Activated CD4-positive, alpha-beta T cell treated with anti-CD3 and anti-CD28 coated beads, Interleukin-2, amount 10 ng/mL, durations not matched to agents 7 days and 5 days (primary cell): ENCODE results near the gene SUN1. TPM values are rescaled to one million over a fixed set of nuclear protein-coding genes. Genes with fewer than 3 reads are reported as not detected.

Source experiments
- CTCF ChIA-PET: fragments of 350-600 bp; sonication (Branson Sonifier 250); formaldehyde crosslinking; loops from one replicate; lab custom pipeline; 2021; ENCODE audit warnings: antibody characterized with exemption; lab: Charles Lee
- POLR2A ChIA-PET: fragments of 350-600 bp; sonication (Branson Sonifier 250); formaldehyde crosslinking; loops from one replicate; lab custom pipeline; 2021; ENCODE audit warnings: antibody characterized with exemption; lab: Charles Lee
- DNase-seq: peaks from one replicate; pipeline ENCODE4 v3.0.0-alpha.2; 2020
- H3K27ac Mint-ChIP-seq: one replicate; pipeline ENCODE4 v1.8.0; 2021; ENCODE audit warnings: mild to moderate bottlenecking, moderate library complexity, mixed read lengths
- H3K27me3 Mint-ChIP-seq: one replicate; pipeline ENCODE4 v1.8.0; 2021; ENCODE audit warnings: mixed read lengths
- H3K36me3 Mint-ChIP-seq: one replicate; pipeline ENCODE4 v1.8.0; 2021; ENCODE audit warnings: low read depth, mixed read lengths
- H3K4me1 Mint-ChIP-seq: one replicate; pipeline ENCODE4 v1.8.0; 2021; ENCODE audit warnings: mixed read lengths
- H3K4me3 Mint-ChIP-seq: one replicate; pipeline ENCODE4 v1.8.0; 2021; ENCODE audit warnings: mild to moderate bottlenecking, moderate library complexity, mixed read lengths
- H3K9me3 Mint-ChIP-seq: one replicate; pipeline ENCODE4 v1.8.0; 2021; ENCODE audit warnings: mixed read lengths
- total RNA-seq, 2 experiments: library from RNA; stranded (reverse); gene quantifications; one replicate each; pipeline ENCODE4 v1.2.3, GENCODE V29; 2021

The SUN1 gene
- total RNA-seq, 2 experiments from 2014 or later = 76.8 to 78.5 TPM

DNA sequence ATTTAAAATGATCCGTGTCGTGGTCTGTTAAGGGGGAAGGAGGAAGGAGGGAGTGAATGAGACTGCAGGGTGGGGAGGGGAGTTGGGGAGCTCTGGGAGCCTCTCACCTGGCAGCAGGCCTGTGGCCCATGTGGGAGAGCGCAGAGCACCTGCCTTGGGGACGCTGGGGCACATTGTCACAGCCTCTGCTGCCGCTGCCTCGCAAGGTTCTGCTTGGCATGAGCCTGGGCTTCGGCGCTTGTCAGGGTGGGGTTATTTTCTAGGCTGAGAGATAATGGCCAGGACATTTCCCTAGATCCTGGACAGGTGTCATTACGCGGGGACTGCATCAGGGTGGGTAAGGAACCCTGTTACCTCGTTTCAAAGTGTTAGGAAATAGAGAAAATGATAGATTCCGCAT, 2.2 kb upstream of the SUN1 start:
- Mint-ChIP-seq H3K9me3 (no peaks in the 10 kb centered on the region), H3K27ac (peak overlapping the region; percentile 95), H3K4me3 (no peak overlapping the region), H3K4me1 (peaks cover 56% of the 10 kb centered on the region), H3K27me3 (no peaks in the 10 kb centered on the region), H3K36me3 (peaks cover 14% of the 10 kb centered on the region)
- DNase-seq = no peak
- ChIA-PET POLR2A (no interaction called here), CTCF (interaction anchor here (0.7 kb wide), 1 partner anchor 776 kb away, joined by 3 read pairs; no protein-coding TSS in a partner anchor)

DNA sequence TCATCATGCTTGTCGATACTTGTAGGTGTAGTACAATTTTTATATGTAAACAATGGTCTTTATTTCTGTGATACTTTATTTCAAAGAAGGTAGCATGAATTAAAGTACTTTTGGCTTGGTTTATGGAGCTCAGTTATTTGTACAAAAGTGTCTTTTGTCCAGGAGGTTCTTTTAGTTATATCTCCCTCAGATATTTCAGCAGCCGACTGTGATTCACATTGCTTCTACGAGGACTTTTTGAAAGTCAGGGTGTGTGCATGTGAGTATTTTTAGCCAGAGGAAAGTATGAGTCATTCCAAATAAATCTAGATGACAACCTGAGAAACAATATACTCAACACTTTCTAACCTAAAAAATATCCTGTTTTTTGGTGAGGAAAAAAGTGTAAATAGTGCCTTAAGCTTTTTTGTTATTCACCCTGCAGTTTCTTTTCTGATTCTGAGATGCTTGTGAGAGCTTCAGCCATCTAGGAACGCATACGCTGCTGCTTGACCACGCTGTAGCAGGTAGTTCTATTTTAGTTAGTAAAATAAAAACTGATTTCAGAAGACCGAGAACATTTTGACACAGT, 595 bp upstream of the SUN1 start:
- ChIA-PET CTCF (interaction anchor here (0.6 to 1.7 kb wide), 4 partner anchors 8 to 17 kb away, joined by 3 to 5 read pairs (median 4); no protein-coding TSS in a partner anchor), POLR2A (interaction anchor here (0.6 kb wide), 1 partner anchor 70 kb away, joined by 3 read pairs; no protein-coding TSS in a partner anchor)
- no peaks in the 10 kb centered on the region for H3K27me3 Mint-ChIP-seq
- H3K36me3 Mint-ChIP-seq = peaks cover 13% of the 10 kb centered on the region
- peak; percentile 31 for DNase-seq
- H3K4me1 Mint-ChIP-seq = peaks cover 60% of the 10 kb centered on the region
- no peaks in the 10 kb centered on the region for H3K9me3 Mint-ChIP-seq
- H3K4me3 Mint-ChIP-seq = peak overlapping the region; percentile 70
- H3K27ac Mint-ChIP-seq = peak overlapping the region; percentile 95

DNA sequence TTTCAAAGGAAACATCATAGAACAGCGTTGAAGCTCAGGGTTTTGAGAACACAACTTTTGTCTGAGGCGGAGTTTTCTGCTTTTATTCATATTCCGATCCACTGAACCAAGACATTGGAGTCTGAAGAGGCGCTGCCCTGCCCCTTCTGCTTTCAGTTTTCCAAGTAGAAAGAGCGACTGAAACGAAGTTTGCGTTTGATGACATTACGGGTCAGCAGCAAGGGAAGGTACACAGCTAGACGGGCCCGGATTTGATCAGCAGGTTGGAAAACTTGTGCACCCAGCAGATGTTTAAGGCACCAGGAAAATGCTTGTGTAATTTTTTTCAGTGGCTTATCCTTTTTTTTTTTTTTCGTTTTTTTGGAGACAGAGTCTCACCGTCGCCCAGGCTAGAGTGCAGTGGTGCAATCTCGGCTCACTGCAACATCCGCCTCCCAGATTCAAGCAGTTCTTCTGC, 720 bp downstream of the SUN1 start:
- ChIA-PET POLR2A (no interaction called here), CTCF (interaction anchor here (0.9 to 1.7 kb wide), 3 partner anchors 16 to 571 kb away, joined by 3 to 4 read pairs (median 4); no protein-coding TSS in a partner anchor)
- H3K36me3 Mint-ChIP-seq = peaks cover 13% of the 10 kb centered on the region
- H3K9me3 Mint-ChIP-seq = no peaks in the 10 kb centered on the region
- no peak for DNase-seq
- H3K4me1 Mint-ChIP-seq = peaks cover 57% of the 10 kb centered on the region
- H3K27ac Mint-ChIP-seq = peak overlapping the region; percentile 95
- H3K4me3 Mint-ChIP-seq = peak overlapping the region; percentile 70
- H3K27me3 Mint-ChIP-seq = no peaks in the 10 kb centered on the region

DNA sequence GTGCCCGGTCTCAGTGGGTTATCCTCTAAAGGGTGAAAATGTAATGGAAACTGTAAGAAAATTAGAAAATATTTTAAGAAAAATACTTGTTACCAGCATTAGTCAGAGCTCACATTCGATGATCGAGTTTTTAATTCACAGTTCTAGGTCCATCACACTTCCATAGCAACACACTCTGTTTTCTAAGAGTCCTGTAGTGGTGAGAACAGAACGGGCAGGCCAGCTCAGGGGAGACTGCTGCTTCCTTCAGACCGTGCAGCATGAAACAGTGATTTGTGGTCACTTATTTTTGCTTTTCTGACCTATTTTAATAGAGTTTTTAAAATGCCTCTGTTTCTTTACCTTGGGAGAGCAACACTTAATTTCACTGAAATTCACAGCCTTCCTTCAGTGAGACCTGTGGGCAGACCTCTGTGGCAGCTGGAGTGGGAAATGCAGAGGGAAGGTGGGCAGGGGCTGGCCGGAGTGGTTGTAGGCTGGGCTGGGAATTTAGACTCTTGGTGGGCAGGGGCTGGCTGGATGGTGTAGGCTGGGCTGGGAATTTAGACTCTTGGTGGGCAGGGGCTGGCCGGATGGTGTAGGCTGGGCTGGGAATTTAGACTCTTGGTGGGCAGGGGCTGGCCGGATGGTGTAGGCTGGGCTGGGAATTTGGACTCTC, 1.5 kb downstream of the SUN1 start:
- Mint-ChIP-seq H3K27me3 (no peaks in the 10 kb centered on the region), H3K36me3 (peaks cover 15% of the 10 kb centered on the region), H3K4me1 (peaks cover 53% of the 10 kb centered on the region), H3K9me3 (no peaks in the 10 kb centered on the region), H3K27ac (peak overlapping the region; percentile 95), H3K4me3 (no peak overlapping the region)
- CTCF ChIA-PET = interaction anchor here (1.4 to 1.7 kb wide), 2 partner anchors 15 to 27 kb away, joined by 4 read pairs; no protein-coding TSS in a partner anchor
- POLR2A ChIA-PET = interaction anchor here (0.6 kb wide), 1 partner anchor 238 kb away, joined by 3 read pairs; no protein-coding TSS in a partner anchor
- DNase-seq = no peak

DNA sequence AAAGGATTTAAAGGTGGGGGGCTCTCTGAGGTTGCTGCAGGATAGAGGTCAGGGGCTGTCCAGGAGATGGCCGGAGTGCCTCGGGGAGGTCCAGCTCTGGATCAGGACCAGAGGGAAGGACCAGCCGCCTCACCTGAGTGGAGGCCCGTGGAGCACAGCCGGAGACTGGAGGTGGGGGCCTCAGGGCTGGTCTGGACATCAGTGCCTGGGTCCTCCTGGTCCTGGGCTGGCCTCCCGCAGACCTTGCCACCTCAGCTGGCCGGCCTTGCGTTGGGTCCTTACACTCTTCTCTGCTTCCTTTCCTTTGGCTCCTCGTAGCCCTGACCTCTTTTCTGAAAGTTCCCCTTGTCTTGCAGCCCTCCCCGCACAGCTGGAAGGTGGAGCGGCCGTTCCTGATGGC, 2.0 kb downstream of the SUN1 start:
- no peaks in the 10 kb centered on the region for H3K9me3 Mint-ChIP-seq
- POLR2A ChIA-PET = no interaction called here
- no peak overlapping the region for H3K27ac Mint-ChIP-seq
- DNase-seq = no peak
- peaks cover 19% of the 10 kb centered on the region for H3K36me3 Mint-ChIP-seq
- peaks cover 49% of the 10 kb centered on the region for H3K4me1 Mint-ChIP-seq
- CTCF ChIA-PET = no interaction called here
- H3K27me3 Mint-ChIP-seq = no peaks in the 10 kb centered on the region
- no peak overlapping the region for H3K4me3 Mint-ChIP-seq

DNA sequence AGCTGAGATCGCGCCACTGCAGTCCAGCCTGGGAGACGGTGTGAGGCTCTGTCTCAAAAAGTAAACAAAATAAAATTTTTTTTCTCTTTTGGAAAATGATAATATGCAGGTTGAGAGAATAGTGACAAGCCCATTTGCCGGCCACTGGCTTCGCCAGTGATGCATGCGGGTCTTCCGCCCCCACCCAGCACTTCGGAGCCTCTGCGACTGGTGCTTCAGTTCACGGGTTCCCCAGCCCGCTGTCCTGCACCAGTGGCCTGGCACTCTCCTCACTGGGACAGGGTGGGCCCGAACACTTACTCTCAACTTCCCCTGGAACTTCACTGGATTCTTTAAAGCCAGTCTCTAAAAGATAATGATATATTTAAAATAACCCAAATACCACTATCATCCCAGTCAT, 2.7 kb downstream of the SUN1 start:
- ChIA-PET POLR2A (no interaction called here), CTCF (no interaction called here)
- no peak for DNase-seq

DNA sequence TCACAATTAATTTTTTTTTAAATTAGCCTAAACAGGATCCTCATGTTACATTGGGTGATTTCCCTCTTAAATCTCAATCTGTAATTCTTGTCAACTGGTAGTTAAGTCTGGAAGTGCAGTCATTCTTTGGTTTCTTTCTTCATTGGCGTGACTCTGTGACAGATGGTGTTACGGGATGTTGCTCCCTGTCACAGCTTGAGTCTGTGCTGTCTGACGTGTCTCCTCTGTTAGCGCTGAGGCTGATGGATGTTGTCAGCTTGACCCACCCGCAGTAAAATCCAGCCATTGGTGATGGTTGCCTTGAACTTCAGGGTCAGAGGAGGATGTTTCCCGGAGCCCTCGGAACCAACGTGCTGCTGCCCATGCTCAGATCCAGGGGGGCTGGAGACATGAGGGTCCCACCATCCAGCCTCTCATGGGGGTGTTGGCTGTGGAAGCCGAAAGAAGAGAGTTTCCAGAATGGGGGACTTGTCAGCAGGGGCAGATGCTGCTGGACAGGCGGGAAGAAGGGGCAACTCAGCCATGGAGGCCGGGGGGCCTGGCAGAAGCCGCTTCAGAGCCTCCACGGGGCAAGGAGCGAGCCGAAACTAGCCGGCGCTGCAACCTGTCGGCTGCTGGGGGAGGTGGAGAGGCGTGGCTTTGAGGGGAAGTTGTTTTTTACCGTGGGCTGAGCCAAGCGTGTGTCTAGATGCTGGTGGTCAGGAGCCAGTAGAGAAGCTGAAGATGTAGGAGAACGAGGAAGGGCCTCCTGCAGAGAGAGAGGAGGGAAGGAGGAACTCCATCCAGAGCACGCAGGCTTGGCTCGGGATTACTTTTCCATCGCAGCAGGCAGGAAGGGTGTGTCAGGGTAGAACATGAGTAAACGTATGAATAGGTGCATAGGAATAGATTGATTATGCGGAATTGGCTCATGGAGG, 3.5 kb downstream of the SUN1 start:
- ChIA-PET POLR2A (no interaction called here), CTCF (interaction anchor here (1.1 to 1.3 kb wide), 2 partner anchors 19 to 37 kb away, joined by 3 to 4 read pairs; no protein-coding TSS in a partner anchor)
- no peak overlapping the region for H3K4me3 Mint-ChIP-seq
- no peak for DNase-seq
- peaks cover 40% of the 10 kb centered on the region for H3K4me1 Mint-ChIP-seq
- no peaks in the 10 kb centered on the region for H3K27me3 Mint-ChIP-seq
- peaks cover 25% of the 10 kb centered on the region for H3K36me3 Mint-ChIP-seq
- H3K27ac Mint-ChIP-seq = peak overlapping the region; percentile 38
- H3K9me3 Mint-ChIP-seq = no peaks in the 10 kb centered on the region

More for the DNA sequence above, 2.7 kb downstream of the SUN1 start:
- Mint-ChIP-seq H3K27ac (no peak overlapping the region), H3K9me3 (no peaks in the 10 kb centered on the region), H3K4me3 (no peak overlapping the region), H3K27me3 (no peaks in the 10 kb centered on the region), H3K4me1 (peaks cover 47% of the 10 kb centered on the region), H3K36me3 (peaks cover 24% of the 10 kb centered on the region)

DNA sequence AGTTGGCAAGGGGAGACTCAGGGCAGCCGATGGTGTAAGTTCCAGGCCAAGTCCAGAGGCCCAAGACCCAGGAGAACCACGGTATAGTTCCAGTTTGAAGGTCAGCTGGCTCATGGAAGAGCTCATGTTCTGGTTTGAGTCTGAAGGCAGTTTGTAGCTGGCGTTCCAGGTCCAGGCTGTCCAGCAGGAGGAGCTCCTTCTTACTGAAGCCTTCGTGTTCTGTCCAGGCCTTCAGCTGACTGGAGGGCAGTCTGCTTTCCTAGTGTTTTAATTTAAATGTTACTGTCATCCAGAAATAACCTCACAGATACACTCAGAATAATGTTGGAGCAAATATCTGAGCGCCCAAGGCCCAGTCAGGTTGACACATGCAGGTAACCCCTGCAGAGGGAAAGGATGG, 4.2 kb downstream of the SUN1 start:
- H3K27ac Mint-ChIP-seq = peak overlapping the region; percentile 38
- CTCF ChIA-PET = interaction anchor here (1.1 to 1.3 kb wide), 2 partner anchors 20 to 36 kb away, joined by 3 to 4 read pairs; no protein-coding TSS in a partner anchor
- no peaks in the 10 kb centered on the region for H3K9me3 Mint-ChIP-seq
- H3K4me3 Mint-ChIP-seq = no peak overlapping the region
- peaks cover 33% of the 10 kb centered on the region for H3K4me1 Mint-ChIP-seq
- peaks cover 24% of the 10 kb centered on the region for H3K36me3 Mint-ChIP-seq
- no peak for DNase-seq
- POLR2A ChIA-PET = no interaction called here
- no peaks in the 10 kb centered on the region for H3K27me3 Mint-ChIP-seq

DNA sequence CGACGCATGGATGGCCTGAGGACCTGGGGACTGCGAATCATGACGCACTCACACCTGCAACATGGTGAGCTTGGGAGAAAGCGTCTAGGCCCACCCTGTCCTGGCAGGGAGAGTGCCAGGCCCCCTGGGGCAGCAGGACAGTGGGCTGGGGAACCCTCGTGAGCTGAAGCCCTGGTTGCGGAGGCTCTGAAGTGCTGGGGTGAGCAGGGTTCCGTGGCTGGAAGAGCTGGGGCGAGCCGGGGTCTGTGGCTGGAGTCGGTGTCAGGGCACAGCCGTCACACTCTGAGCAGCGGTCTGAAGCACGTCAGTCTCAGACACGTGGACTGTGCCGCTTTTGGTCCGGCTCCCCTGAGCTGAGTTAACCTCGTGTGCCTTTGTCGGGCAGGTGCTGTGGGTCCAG, 4.7 kb downstream of the SUN1 start:
- Mint-ChIP-seq H3K4me3 (no peak overlapping the region), H3K36me3 (peaks cover 27% of the 10 kb centered on the region)

DNA sequence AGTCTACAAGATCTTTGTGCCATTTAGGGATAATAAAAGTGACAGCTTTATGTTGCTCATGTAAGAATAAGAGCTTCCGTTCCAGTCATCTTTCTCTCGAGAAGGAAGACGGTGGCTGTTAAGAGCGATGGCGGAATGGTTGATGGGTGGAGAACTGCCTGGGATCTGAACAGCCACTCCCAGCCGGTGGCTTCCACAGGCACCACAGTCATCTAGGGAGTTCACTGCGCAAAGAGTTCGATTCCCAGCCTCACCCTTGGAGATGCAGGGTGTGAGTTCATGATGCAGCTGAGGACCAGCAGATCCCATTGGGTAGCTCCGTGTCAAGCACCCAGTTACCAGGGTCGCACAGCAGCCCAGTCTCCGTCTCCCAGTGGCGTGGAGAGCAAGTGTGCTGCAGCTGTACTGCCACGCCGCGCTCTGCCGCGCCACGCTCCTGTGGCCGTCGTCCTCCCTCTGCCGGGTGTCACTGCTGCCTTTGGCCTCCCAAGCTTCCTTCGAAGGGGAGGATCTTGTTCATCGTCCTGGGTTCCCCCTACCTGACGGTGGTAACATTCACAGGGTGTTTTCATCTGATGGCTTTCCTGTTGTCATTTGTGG, 7.8 kb downstream of the SUN1 start:
- Mint-ChIP-seq H3K27me3 (no peaks in the 10 kb centered on the region), H3K9me3 (no peaks in the 10 kb centered on the region), H3K27ac (no peak overlapping the region), H3K36me3 (peaks cover 31% of the 10 kb centered on the region), H3K4me1 (peaks cover 11% of the 10 kb centered on the region), H3K4me3 (no peak overlapping the region)
- no peak for DNase-seq
- CTCF ChIA-PET = interaction anchor here (0.6 to 1.5 kb wide), 3 partner anchors 8 to 50 kb away, joined by 3 read pairs; partner anchors contain the start of gene SUN1
- POLR2A ChIA-PET = no interaction called here

More for the DNA sequence above, 4.7 kb downstream of the SUN1 start:
- H3K9me3 Mint-ChIP-seq = no peaks in the 10 kb centered on the region
- CTCF ChIA-PET = interaction anchor here (1.1 to 1.3 kb wide), 2 partner anchors 21 to 36 kb away, joined by 3 to 4 read pairs; no protein-coding TSS in a partner anchor
- no peak for DNase-seq
- H3K27me3 Mint-ChIP-seq = no peaks in the 10 kb centered on the region
- no peak overlapping the region for H3K27ac Mint-ChIP-seq
- POLR2A ChIA-PET = no interaction called here
- peaks cover 27% of the 10 kb centered on the region for H3K4me1 Mint-ChIP-seq

DNA sequence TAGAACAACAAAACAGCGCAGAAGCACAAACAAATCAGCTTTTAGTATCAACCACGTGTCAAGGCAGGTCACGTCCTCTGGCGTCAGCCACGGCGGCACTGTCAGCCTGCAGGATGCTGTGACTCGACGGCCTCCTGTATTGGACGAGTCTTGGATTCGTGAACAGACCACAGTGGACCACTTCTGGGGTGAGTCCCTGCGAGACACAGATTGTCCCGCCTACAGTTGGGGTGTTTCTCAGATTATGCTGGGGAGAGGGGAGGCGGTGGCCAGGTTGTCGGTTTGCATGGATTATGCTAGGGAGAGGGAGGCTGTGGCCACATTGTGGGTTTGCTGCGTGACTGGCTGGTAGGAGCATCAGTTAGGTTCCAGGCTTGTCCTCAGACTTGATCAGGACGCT, 9.7 kb downstream of the SUN1 start:
- no peaks in the 10 kb centered on the region for H3K27me3 Mint-ChIP-seq
- no peak overlapping the region for H3K27ac Mint-ChIP-seq
- DNase-seq = no peak
- no peak overlapping the region for H3K4me3 Mint-ChIP-seq
- peaks cover 1% of the 10 kb centered on the region for H3K4me1 Mint-ChIP-seq
- POLR2A ChIA-PET = no interaction called here
- H3K9me3 Mint-ChIP-seq = no peaks in the 10 kb centered on the region
- peaks cover 33% of the 10 kb centered on the region for H3K36me3 Mint-ChIP-seq
- CTCF ChIA-PET = interaction anchor here (1.3 kb wide), 1 partner anchor 10 kb away, joined by 5 read pairs; the partner anchor contains the start of gene SUN1
